Coronary artery (tissue), 2 donors: ENCODE results near the gene GPR108.
A peak's percentile ranks its signal among the peaks of the same experiment; 100 is the strongest.
"Not testable (repeated sequence)": the region's sequence is repeated elsewhere in the genome, so short reads cannot be mapped to it uniquely, and the experiment has no call there.

Experiments
- DNase-seq: peaks from one replicate; pipeline ENCODE4 v3.0.0-alpha.2; 2017; ENCODE audit warnings: low spot score
- H3K27ac ChIP-seq, 2 donors: fragments of 200-600 bp; sonication (generic); one replicate each; pipeline ENCODE4 v1.5.1; 2016 to 2019
- H3K4me3 ChIP-seq: fragments of 200-600 bp; sonication (generic); 2 replicates; pipeline ENCODE4 v1.5.1; 2016; ENCODE audit warnings: mild to moderate bottlenecking, moderate library complexity
- TF ChIP-seq, protein P1 (sequence below): fragments of 200-600 bp; sonication (generic); IDR thresholded peaks from one replicate; pipeline ENCODE4 v1.5.1; 2019; ENCODE audit warnings: antibody characterized with exemption

The GPR108 gene

DNA sequence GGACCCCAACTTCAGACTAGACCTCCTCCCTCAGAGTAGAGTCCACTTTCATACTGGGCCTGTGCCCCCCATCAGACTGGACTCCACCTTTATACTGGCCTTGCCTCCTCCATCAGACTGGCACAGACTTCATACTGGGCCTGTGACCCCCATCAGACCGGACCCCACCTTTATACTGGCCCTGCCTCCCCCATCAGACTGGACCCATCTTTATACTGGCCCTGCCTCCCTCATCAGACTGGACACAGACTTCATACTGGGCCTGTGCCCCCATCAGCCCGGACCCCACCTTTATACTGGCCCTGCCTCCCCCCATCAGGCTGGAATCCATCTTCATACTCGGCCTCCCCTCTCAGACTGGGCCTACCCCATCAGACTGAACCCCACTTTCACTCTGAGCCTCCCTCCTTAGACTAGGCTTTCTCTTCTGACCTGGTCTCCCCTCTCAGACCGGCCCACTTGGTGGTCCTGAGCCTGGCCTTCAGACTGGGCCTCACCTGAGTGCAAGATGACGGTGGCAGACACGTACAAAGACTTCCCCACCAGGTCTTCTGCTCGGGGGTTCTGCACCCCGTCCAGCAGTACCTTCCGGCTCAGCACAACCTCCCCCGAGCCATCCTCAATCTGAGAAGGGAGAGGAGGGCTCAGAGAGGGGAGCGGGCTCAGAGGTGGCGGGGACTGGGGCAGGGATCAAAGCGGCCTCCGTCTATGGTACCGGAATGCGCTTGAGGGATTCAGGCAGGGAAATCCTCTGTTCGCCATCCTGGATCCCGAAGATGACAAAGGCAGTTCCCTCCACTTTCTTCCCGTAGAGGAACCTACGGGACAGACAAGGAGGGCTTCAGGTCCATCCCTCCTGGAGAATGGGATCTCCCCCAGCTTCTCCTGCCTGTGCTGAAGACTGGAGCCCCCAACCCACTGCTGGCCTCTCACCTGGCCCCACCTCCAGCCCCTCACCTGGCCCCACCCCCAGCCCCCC is 24.4 kb downstream of the GPR108 start:
- Histone ChIP-seq H3K4me3 (no peak overlapping the region), H3K27ac (no peak overlapping the region)
- no peak for DNase-seq
- TF ChIP-seq, protein P1, sequence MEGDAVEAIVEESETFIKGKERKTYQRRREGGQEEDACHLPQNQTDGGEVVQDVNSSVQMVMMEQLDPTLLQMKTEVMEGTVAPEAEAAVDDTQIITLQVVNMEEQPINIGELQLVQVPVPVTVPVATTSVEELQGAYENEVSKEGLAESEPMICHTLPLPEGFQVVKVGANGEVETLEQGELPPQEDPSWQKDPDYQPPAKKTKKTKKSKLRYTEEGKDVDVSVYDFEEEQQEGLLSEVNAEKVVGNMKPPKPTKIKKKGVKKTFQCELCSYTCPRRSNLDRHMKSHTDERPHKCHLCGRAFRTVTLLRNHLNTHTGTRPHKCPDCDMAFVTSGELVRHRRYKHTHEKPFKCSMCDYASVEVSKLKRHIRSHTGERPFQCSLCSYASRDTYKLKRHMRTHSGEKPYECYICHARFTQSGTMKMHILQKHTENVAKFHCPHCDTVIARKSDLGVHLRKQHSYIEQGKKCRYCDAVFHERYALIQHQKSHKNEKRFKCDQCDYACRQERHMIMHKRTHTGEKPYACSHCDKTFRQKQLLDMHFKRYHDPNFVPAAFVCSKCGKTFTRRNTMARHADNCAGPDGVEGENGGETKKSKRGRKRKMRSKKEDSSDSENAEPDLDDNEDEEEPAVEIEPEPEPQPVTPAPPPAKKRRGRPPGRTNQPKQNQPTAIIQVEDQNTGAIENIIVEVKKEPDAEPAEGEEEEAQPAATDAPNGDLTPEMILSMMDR: no peak

DNA sequence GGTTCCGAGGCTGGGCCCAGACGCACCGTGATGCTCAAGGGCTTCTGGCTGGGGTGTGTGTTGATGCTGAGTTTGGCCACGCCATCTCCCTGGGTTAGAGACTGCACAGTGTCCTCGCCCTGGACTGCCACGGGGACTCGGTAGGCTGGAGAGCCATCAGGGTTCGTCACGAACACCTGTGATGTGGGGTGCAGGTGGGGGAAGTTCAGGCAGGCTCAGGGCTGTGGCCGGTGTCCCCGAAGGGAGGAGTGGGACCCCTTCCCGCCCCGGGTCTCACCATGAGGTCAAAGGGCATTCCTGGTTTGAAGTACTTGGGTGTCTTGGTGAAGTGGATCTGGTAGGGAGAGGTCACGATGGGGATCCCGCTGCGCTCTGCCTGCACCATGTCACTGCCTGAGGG is 25.1 kb downstream of the GPR108 start:
- H3K4me3 ChIP-seq: no peak overlapping the region
- no peak for DNase-seq
- no peak overlapping the region for H3K27ac ChIP-seq
- TF ChIP-seq, protein P1: no peak

DNA sequence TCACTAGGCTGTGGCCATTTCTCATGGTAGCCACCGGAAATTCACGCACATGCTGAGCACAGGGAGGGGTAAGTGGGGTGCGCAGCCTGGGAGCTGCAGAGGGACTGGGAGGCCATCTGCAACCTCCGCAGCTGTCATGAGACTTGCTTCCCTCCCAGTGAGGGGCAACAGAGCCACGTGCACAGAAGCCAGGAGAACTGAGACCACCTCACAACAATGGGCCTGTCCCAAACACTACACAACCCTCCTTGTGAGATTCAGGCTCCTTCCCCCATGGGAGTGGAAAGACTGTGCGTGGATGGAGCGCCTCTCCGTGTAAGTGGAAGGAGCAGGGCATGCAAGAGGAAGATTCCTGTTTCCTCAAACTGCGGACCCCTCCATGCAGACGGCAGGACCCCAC is 25.8 kb downstream of the GPR108 start:
- no peak overlapping the region for H3K27ac ChIP-seq
- no peak overlapping the region for H3K4me3 ChIP-seq
- no peak for DNase-seq
- TF ChIP-seq, protein P1: no peak

DNA sequence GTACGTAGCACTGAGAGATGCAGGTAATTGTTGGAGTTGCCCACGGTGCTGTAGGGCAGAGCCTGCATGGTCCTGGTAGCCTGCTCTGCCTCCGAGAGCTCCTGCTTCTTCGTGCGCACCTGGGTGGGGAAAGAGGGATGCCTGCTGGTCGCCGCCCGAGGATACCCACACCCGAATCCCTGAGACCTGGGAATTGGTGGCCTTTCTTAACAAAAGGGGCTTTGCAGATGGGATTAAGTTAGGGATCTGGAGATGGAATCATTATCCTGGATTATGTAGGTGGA is 26.4 kb downstream of the GPR108 start:
- TF ChIP-seq, protein P1: no peak
- no peak overlapping the region for H3K4me3 ChIP-seq
- H3K27ac ChIP-seq: no peak overlapping the region
- DNase-seq: no peak

DNA sequence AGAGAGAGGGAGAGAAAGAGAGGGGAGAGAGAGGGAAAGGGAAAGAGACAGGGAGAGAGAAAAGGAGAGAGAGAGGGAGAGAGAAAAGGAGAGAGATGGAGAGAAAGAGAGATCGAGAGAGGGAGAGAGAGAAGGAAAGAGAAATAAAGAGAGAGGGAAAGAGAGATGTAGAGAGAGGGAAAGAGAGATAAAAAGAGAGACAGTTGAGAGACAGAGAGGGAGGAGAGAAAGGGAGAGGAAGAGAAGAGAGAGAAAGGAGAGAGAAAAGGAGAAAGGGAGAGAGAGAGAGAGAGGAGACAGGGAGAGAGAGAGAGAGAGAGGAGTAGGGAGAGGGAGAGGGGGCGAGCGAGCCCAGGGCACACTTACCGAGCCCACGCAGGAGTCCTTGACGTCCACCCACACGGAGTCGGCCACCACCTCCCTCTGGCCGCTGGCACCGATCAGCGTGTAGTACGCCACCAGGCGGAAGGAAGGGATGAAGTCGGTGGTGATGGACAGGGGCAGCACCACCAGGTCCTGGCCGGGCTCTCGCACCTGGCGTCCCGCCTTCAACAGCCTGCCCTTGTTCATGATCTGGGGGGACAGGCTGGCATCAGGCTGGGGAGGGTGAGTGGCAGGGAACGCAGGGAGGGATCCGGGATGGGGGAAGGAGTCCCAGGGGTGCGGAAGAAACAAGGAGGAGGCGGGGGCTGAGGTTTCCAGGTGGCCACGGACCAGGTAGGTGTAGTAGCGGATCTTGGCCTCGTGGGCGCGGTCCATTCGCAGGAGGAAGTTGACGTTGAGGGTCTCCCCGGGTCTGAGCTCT is 26.9 kb downstream of the GPR108 start:
- TF ChIP-seq, protein P1: no peak
- H3K27ac ChIP-seq: peak overlapping the region in 1 of 2 donors; percentile 48
- H3K4me3 ChIP-seq: no peak overlapping the region
- no peak for DNase-seq

DNA sequence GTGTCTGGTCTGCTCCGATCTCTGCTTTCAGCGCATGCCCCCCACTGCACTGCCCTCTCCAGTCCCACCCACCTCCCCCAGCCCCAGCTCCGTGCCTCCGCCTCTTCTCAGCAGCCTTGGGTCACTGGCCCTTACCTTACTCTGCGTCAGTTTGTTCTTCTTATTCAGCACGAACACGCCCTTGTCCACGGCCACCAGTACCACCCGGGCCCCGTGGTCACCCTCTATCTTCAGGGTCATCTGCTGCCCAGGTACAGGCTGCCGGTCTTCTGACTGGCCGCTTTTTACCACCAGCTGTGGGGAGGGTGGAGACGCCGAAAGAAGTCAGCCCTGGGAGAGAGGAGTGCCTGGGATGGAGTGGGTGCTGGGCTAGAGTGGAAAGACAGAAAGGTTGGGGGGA is 27.8 kb downstream of the GPR108 start:
- no peak for DNase-seq
- Histone ChIP-seq H3K4me3 (no peak overlapping the region), H3K27ac (no peak overlapping the region)
- TF ChIP-seq, protein P1: no peak

DNA sequence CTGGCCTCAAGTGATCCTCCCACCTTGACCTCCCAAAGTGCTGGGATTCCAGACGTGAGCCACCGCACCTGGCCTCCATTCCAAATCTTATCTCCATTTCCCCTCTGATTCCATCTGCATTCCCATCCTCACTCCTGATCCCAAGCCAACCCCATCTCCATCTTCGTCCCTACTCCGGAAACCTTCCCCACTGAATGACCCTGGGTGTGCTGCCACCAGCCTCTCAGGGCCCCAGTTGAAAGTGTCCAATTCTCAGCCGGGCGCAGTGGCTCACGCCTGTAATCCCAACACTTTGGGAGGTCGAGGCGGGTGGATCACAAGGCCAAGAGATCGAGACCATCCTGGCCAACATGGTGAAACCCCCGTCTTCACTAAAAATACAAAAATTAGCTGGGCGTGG is 28.5 kb downstream of the GPR108 start:
- DNase-seq, H3K4me3 ChIP-seq, H3K27ac ChIP-seq: not testable (repeated sequence)
